ENCODE results near the gene ITGB8. TPM values are rescaled to one million over a fixed set of nuclear protein-coding genes. Genes with fewer than 3 reads are reported as not detected.
A peak's percentile ranks its signal among the peaks of the same experiment; 100 is the strongest.

ITGB8 gene
- total RNA-seq, result 10 to 100 TPM in 3 of 6 donors, 1 to 10 TPM in 3; 5.2 to 30.5 (median 9.8) TPM

- H3K36me3 ChIP-seq, result no peaks in the 10 kb centered on the region
- H3K9me3 ChIP-seq, result no peaks in the 10 kb centered on the region
- peak; percentile 93 to 95 for ATAC-seq (ENCODE audit: low FRiP score in 2 of 2)
- H3K27me3 ChIP-seq, result no peaks in the 10 kb centered on the region
- DNase-seq, result peak; percentile 79 to 90
- peak; percentile 18 to 58 for TF ChIP-seq POLR2AphosphoS5 (IDR thresholded peaks at IDR 0.05)
- TF ChIP-seq POLR2A (IDR thresholded peaks at IDR 0.05), result peak in 2 of 4 donors; percentile 8 to 25
- TF ChIP-seq EP300 (IDR thresholded peaks at IDR 0.05), result no peak
- no peak for TF ChIP-seq CTCF (IDR thresholded peaks at IDR 0.05)
- H3K27ac ChIP-seq, result peak within 1 kb of the TSS; percentile 72 to 85 (median 80)
- 0 to 1% methylated on average over 27 to 33 of the region's 50 CpGs for WGBS, 2 donors
- H3K4me3 ChIP-seq, result peak within 1 kb of the TSS; percentile 37 to 60 (median 50)
- peaks cover 0 to 25% (median 14%) of the 10 kb centered on the region in 4 donors for H3K4me1 ChIP-seq
Observed at GRCh38 chr7:20330239-20330927, at the start of gene ITGB8. Gene ITGB8, plus strand, starts transcription at chr7:20330900. Its CDS starts 907 bp downstream, at chr7:20331807.

DNA sequence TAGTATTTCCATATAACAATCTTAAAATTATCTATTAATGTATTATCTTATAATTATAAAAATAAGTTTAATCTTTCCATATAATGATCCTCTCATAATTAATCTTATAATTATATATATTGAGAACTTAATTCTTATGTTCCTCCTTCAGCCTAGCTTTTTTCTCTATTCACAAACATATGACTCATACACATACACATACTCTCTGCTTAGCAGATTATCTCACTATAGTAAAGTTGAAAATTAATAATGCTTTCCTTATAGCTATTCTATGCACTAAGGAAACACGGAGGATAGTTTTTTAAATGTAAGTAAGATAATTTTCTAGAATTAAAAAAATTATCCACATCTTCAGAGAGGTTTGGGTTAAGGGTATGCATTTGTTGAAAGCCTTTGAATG, 47.7 kb upstream of the ITGB8 start:
- TF ChIP-seq CTCF (IDR thresholded peaks at IDR 0.05) (no peak), POLR2A (IDR thresholded peaks at IDR 0.05) (no peak), POLR2AphosphoS5 (IDR thresholded peaks at IDR 0.05) (no peak), EP300 (IDR thresholded peaks at IDR 0.05) (no peak)
- H3K27ac ChIP-seq, result no peak overlapping the region
- no peak overlapping the region for H3K4me3 ChIP-seq
- WGBS, 2 donors, result 64 to 67% methylated on average over 1 of the region's 1 CpG
- no peaks in the 10 kb centered on the region for H3K36me3 ChIP-seq
- ATAC-seq (ENCODE audit: low FRiP score in 2 of 2), result no peak
- no peaks in the 10 kb centered on the region for H3K27me3 ChIP-seq
- no peaks in the 10 kb centered on the region for H3K9me3 ChIP-seq
- no peaks in the 10 kb centered on the region for H3K4me1 ChIP-seq
- no peak for DNase-seq

DNA sequence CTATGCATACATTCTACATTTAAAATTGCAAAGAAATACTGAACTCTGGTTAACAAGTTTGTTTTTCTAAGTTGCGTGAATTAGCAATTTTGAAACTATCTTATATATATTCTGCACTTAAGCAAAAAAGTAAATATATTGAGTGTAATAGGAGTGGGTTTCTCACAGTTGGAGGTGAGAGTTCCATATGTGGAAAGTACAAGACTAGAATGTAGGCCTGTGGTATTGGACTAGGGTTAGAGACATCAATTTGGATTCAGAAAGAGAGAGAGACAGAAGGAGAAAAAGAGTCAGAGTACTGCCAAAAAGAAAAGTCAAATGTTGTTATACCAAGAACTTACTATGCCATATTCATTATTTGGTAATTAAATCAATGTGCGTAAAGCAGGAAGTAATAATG, 47.3 kb upstream of the ITGB8 start:
- no peak for TF ChIP-seq POLR2A (IDR thresholded peaks at IDR 0.05)
- TF ChIP-seq CTCF (IDR thresholded peaks at IDR 0.05), result no peak
- no peak for TF ChIP-seq EP300 (IDR thresholded peaks at IDR 0.05)
- TF ChIP-seq POLR2AphosphoS5 (IDR thresholded peaks at IDR 0.05), result no peak
- Histone ChIP-seq H3K27me3 (no peaks in the 10 kb centered on the region), H3K4me1 (no peaks in the 10 kb centered on the region), H3K9me3 (no peaks in the 10 kb centered on the region), H3K4me3 (no peak overlapping the region), H3K36me3 (no peaks in the 10 kb centered on the region), H3K27ac (no peak overlapping the region)
- no peak for ATAC-seq (ENCODE audit: low FRiP score in 2 of 2)
- no peak for DNase-seq
- 78 to 90% methylated on average over 2 of the region's 2 CpGs for WGBS, 2 donors

DNA sequence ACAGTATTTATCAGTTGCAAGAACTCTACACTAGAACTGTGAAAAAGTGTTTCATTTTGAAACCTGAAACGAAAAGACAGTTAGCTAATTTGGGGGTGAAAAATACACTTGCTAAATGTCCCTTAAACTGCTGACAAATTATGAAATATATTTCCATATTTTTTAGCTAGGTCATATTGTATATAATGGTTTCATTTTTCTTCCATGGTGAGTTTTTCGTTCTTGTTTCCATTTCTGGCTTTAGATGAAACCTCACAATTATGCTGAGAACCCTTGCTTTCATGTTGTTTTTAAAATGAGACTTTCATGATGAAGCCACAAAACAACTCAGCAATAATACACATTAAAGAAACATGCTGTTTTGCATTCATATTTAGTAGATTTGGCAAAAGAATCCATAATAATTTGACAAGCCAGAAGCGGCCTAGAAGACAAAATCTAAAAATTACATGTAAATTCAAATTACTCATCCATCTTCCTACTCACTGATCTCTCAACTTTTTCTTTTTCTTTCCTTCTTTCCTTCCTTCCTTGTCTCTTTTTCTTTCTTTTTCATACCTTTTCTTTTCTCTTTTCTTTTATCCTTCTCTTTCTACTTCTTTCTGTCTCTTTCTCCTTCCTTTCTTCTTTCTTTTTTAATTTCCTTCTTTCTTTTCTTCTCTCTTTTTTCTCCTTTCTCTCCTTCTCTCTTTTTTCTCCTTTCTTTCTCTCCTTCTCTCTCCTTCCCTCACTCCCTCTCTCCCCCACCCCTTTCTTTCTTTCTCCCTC, 46.5 kb upstream of the ITGB8 start:
- Histone ChIP-seq H3K36me3 (no peaks in the 10 kb centered on the region), H3K4me3 (no peak overlapping the region)
- 80 to 82% methylated on average over 3 of the region's 3 CpGs for WGBS, 2 donors

GRCh38 chr7:20284771-20285143, 45.9 kb upstream of the ITGB8 start:
- no peak overlapping the region for H3K27ac ChIP-seq

More for the DNA sequence above, 46.5 kb upstream of the ITGB8 start:
- Histone ChIP-seq H3K27ac (no peak overlapping the region), H3K27me3 (no peaks in the 10 kb centered on the region), H3K4me1 (no peaks in the 10 kb centered on the region), H3K9me3 (no peaks in the 10 kb centered on the region)
- ATAC-seq (ENCODE audit: low FRiP score in 2 of 2) (no peak), DNase-seq (no peak)
- no peak for TF ChIP-seq POLR2A (IDR thresholded peaks at IDR 0.05)

More at GRCh38 chr7:20284771-20285143, 45.9 kb upstream of the ITGB8 start:
- no peak for ATAC-seq (ENCODE audit: low FRiP score in 2 of 2)
- DNase-seq, result no peak
- Histone ChIP-seq H3K4me1 (no peaks in the 10 kb centered on the region), H3K9me3 (no peaks in the 10 kb centered on the region), H3K27me3 (no peaks in the 10 kb centered on the region), H3K36me3 (no peaks in the 10 kb centered on the region), H3K4me3 (no peak overlapping the region)
- TF ChIP-seq POLR2AphosphoS5 (IDR thresholded peaks at IDR 0.05) (no peak), POLR2A (IDR thresholded peaks at IDR 0.05) (no peak), CTCF (IDR thresholded peaks at IDR 0.05) (no peak)

Measured in upper lobe of left lung (tissue), 6 donors.